HepG2 (cell line): Measurements from ENCODE around the gene RAC3.

ENCODE experiments used
- ARID2 ChIP-seq: sonication (generic); formaldehyde crosslinking; IDR thresholded peaks from 2 replicates; pipeline ENCODE4 v1.8.1; 2022; ENCODE audit warnings: mild to moderate bottlenecking, missing genetic modification reagents, borderline replicate concordance
- ATF6 ChIP-seq: sonication (generic); formaldehyde crosslinking; conservative IDR thresholded peaks from 2 replicates; pipeline ENCODE4 v1.4.0; 2020; ENCODE audit warnings: missing genetic modification reagents
- CTCF ChIP-seq: sonication (generic); formaldehyde crosslinking; IDR thresholded peaks from 2 replicates; pipeline ENCODE4 v1.5.0; 2020; ENCODE audit warnings: mild to moderate bottlenecking, missing genetic modification reagents, moderate library complexity
- GABPB1 ChIP-seq: IDR thresholded peaks from 2 replicates; pipeline ENCODE4 v1.6.1; 2016; ENCODE audit warnings: mild to moderate bottlenecking, missing genetic modification reagents, moderate library complexity, missing compliant biosample characterization
- HMGXB3 ChIP-seq: sonication (generic); formaldehyde crosslinking; IDR thresholded peaks from 2 replicates; pipeline ENCODE4 v1.4.0; 2020; ENCODE audit warnings: missing genetic modification reagents, borderline replicate concordance
- JUNB ChIP-seq: sonication (generic); formaldehyde crosslinking; IDR thresholded peaks from 2 replicates; pipeline ENCODE4 v1.8.0; 2022; ENCODE audit warnings: missing genetic modification reagents, mild to moderate bottlenecking, borderline replicate concordance
- POLR2AphosphoS5 ChIP-seq: IDR thresholded peaks from 2 replicates; pipeline ENCODE4 v1.6.1; 2012; ENCODE audit warnings: low read depth, low read length
- ZBTB49 ChIP-seq: sonication (generic); formaldehyde crosslinking; IDR thresholded peaks from 2 replicates; pipeline ENCODE4 v1.4.0; 2020; ENCODE audit warnings: missing genetic modification reagents, borderline replicate concordance
- ZNF501 ChIP-seq: sonication (generic); formaldehyde crosslinking; IDR thresholded peaks from 2 replicates; pipeline ENCODE4 v1.5.1; 2020; ENCODE audit warnings: mild to moderate bottlenecking, moderate library complexity, missing genetic modification reagents

- TF ChIP-seq ZBTB49 (no peak), CTCF (no peak), JUNB (CRISPR knock-in tag) (no peak), GABPB1 (CRISPR knock-in tag) (no peak), POLR2AphosphoS5 (no peak), HMGXB3 (CRISPR knock-in tag) (no peak), ZNF501 (CRISPR knock-in tag) (no peak), ARID2 (no peak), ATF6 (CRISPR knock-in tag) (no peak)
These were observed 35.2 kb upstream of the RAC3 start for GRCh38 chr17:81996232-81996756.
